Astrocyte of the spinal cord (primary cell): ENCODE results near the gene SEPTIN1.

Experiments
- DNase-seq: peaks from one replicate; pipeline ENCODE4 v3.0.0; 2011; ENCODE audit warnings: low read depth, low spot score
- H3K4me3 ChIP-seq: 2 replicates; pipeline ENCODE4 v1.5.1; 2011; ENCODE audit warnings: low read depth, mild to moderate bottlenecking, low read length, moderate library complexity
- CTCF ChIP-seq: IDR thresholded peaks from 2 replicates; pipeline ENCODE4 v1.5.1; 2012; ENCODE audit warnings: low read depth, mild to moderate bottlenecking, low read length, inconsistent platforms
- in situ Hi-C: cut with HindIII; loops from 2 replicates; pipeline ENCODE4 v1.10.0; 2017; ENCODE audit warnings: low sequenced_read_pairs

Gene SEPTIN1

GRCh38 chr16:30375864-30376263, 6.5 kb downstream of the SEPTIN1 start:
- in situ Hi-C loops, result no loop called here
- no peak overlapping the region for H3K4me3 ChIP-seq
- no peak for TF ChIP-seq CTCF
- no peak for DNase-seq

- no peak within 1 kb of the TSS for H3K4me3 ChIP-seq
- TF ChIP-seq CTCF, result no peak
- no peak for DNase-seq
- in situ Hi-C loops, result no loop called here
Observed at GRCh38 chr16:30374538-30374937, 7.8 kb downstream of the SEPTIN1 start, which contains the start of gene MYL11. MYL11 (plus strand) TSS chr16:30374802; CDS start chr16:30374858, 56 bp downstream.

- TF ChIP-seq CTCF, result no peak
- H3K4me3 ChIP-seq, result no peak overlapping the region
- DNase-seq, result no peak
- in situ Hi-C loops, result no loop called here
Observed at GRCh38 chr16:30372725-30373124, 9.6 kb downstream of the SEPTIN1 start.

- TF ChIP-seq CTCF, result no peak
- H3K4me3 ChIP-seq, result no peak overlapping the region
- DNase-seq, result no peak
- in situ Hi-C loops, result no loop called here
Observed at GRCh38 chr16:30372038-30372712, 10.2 kb downstream of the SEPTIN1 start.

GRCh38 chr16:30371248-30371816, 11.0 kb downstream of the SEPTIN1 start:
- no peak for DNase-seq
- in situ Hi-C loops, result no loop called here
- TF ChIP-seq CTCF, result no peak
- peak overlapping the region; percentile 52 for H3K4me3 ChIP-seq

GRCh38 chr16:30370456-30371247, 11.7 kb downstream of the SEPTIN1 start, which contains the start of gene TBC1D10B:
TBC1D10B (minus strand) TSS chr16:30370494; CDS start chr16:30370183, 311 bp downstream.
- peak within 1 kb of the TSS; percentile 84 for H3K4me3 ChIP-seq
- in situ Hi-C loops, result no loop called here
- peak; percentile 100 for DNase-seq
- peak; percentile 30 for TF ChIP-seq CTCF
